ENCODE measurements around the gene HDAC4. TPM values are rescaled to one million over a fixed set of nuclear protein-coding genes. Genes with fewer than 3 reads are reported as not detected.

Gene HDAC4
- total RNA-seq, 1 experiment from 2014 or later, result 61.5 TPM

GRCh38 chr2:239401067-239401880 lies 454 bp upstream of the HDAC4 start:
- Histone ChIP-seq H3K27me3 (ENCODE audit: insufficient read depth, low read depth) (peaks cover 10% of the 10 kb centered on the region), H3K36me3 (ENCODE audit: low read depth) (no peaks in the 10 kb centered on the region), H3K79me2 (ENCODE audit: low read depth) (peaks cover 37% of the 10 kb centered on the region), H3K4me3 (peak overlapping the region; percentile 99), H3K9me2 (ENCODE audit: insufficient read depth) (no peaks in the 10 kb centered on the region), H3K4me2 (peak overlapping the region; percentile 83), H3K27ac (peak overlapping the region; percentile 94), H4K20me1 (ENCODE audit: insufficient read depth) (0 out of 2 replicates have a peak, but pooled peaks cover 20% of the 10 kb centered on the region), H2AFZ (peak overlapping the region; percentile 94), H3K9me3 (ENCODE audit: insufficient read depth, low read depth) (no peaks in the 10 kb centered on the region), H3K4me1 (replicated peaks; ENCODE audit: insufficient read depth) (peaks cover 16% of the 10 kb centered on the region), H3F3A (ENCODE audit: insufficient read depth, low read depth) (no peaks in the 10 kb centered on the region)
- BruUV-seq (replicated peaks), result no TSS peak
- peak; percentile 96 to 100 for DNase-seq
- CTCF ChIA-PET, result interaction anchor here (0.6 to 0.7 kb wide), 4 partner anchors 127 to 591 kb away, joined by 3 to 6 read pairs (median 4); no protein-coding TSS in a partner anchor
- intact Hi-C loops (cut with micrococcal nuclease; ENCODE audit: unreplicated experiment), result loop anchor here (2.0 kb wide), 2 partner anchors 126 to 154 kb away; no protein-coding TSS in a partner anchor
- POLR2A ChIA-PET (ENCODE audit: unreplicated experiment), result interaction anchor here (0.6 to 1.0 kb wide), 16 partner anchors 9 to 1164 kb away, joined by 3 to 14 read pairs (median 4); no protein-coding TSS in a partner anchor
- TF ChIP-seq CTCF (conservative IDR thresholded peaks at IDR 0.05) (no peak), EZH2 (IDR thresholded peaks at IDR 0.05; ENCODE audit: low read depth) (no peak)

GRCh38 chr2:239399921-239400595 lies 762 bp downstream of the HDAC4 start:
- TF ChIP-seq EZH2 (IDR thresholded peaks at IDR 0.05; ENCODE audit: low read depth) (no peak), CTCF (conservative IDR thresholded peaks at IDR 0.05) (no peak)
- no peak overlapping the region for H3K27ac ChIP-seq
- no peaks in the 10 kb centered on the region for H3K36me3 ChIP-seq (ENCODE audit: low read depth)
- H3K9me3 ChIP-seq (ENCODE audit: insufficient read depth, low read depth), result no peaks in the 10 kb centered on the region
- ChIA-PET CTCF (no interaction called here), POLR2A (ENCODE audit: unreplicated experiment) (no interaction called here)
- BruUV-seq (replicated peaks), result no TSS peak
- peaks cover 16% of the 10 kb centered on the region for H3K4me1 ChIP-seq (replicated peaks; ENCODE audit: insufficient read depth)
- H3K79me2 ChIP-seq (ENCODE audit: low read depth), result peaks cover 47% of the 10 kb centered on the region
- no peaks in the 10 kb centered on the region for H3F3A ChIP-seq (ENCODE audit: insufficient read depth, low read depth)
- H3K9me2 ChIP-seq (ENCODE audit: insufficient read depth), result no peaks in the 10 kb centered on the region
- peak overlapping the region; percentile 50; the same call in 1 of the 2 replicates for H2AFZ ChIP-seq
- intact Hi-C loops (cut with micrococcal nuclease; ENCODE audit: unreplicated experiment), result loop anchor here (2.0 to 5.0 kb wide), 3 partner anchors 125 to 258 kb away; no protein-coding TSS in a partner anchor
- peak in 1 of 2 experiments; percentile 25 for DNase-seq
- 0 out of 2 replicates have a peak, but pooled peaks cover 4% of the 10 kb centered on the region for H3K27me3 ChIP-seq (ENCODE audit: insufficient read depth, low read depth)
- H3K4me3 ChIP-seq, result peak overlapping the region; percentile 56
- H3K4me2 ChIP-seq, result peak overlapping the region; percentile 89
- H4K20me1 ChIP-seq (ENCODE audit: insufficient read depth), result peaks cover 25% of the 10 kb centered on the region; the same call in 1 of the 2 replicates

- intact Hi-C loops (cut with micrococcal nuclease; ENCODE audit: unreplicated experiment), result loop anchor here (5.0 kb wide), 1 partner anchor 257 kb away; no protein-coding TSS in a partner anchor
- peak overlapping the region; percentile 56 for H3K4me3 ChIP-seq
- H3K4me2 ChIP-seq, result peak overlapping the region; percentile 89
- H3K79me2 ChIP-seq (ENCODE audit: low read depth), result peaks cover 52% of the 10 kb centered on the region
- peak in 1 of 2 experiments; percentile 45 for DNase-seq
- BruUV-seq (replicated peaks), result TSS peak; percentile 64
- H3K27ac ChIP-seq, result no peak overlapping the region
- no peaks in the 10 kb centered on the region for H3K9me2 ChIP-seq (ENCODE audit: insufficient read depth)
- no peak for TF ChIP-seq CTCF (conservative IDR thresholded peaks at IDR 0.05)
- TF ChIP-seq EZH2 (IDR thresholded peaks at IDR 0.05; ENCODE audit: low read depth), result no peak
- ChIA-PET CTCF (no interaction called here), POLR2A (ENCODE audit: unreplicated experiment) (no interaction called here)
- H3K36me3 ChIP-seq (ENCODE audit: low read depth), result no peaks in the 10 kb centered on the region
- peaks cover 16% of the 10 kb centered on the region for H3K4me1 ChIP-seq (replicated peaks; ENCODE audit: insufficient read depth)
- H3K9me3 ChIP-seq (ENCODE audit: insufficient read depth, low read depth), result no peaks in the 10 kb centered on the region
- peak overlapping the region; percentile 50; the same call in 1 of the 2 replicates for H2AFZ ChIP-seq
- peaks cover 31% of the 10 kb centered on the region for H4K20me1 ChIP-seq (ENCODE audit: insufficient read depth)
- H3F3A ChIP-seq (ENCODE audit: insufficient read depth, low read depth), result no peaks in the 10 kb centered on the region
- H3K27me3 ChIP-seq (ENCODE audit: insufficient read depth, low read depth), result no peaks in the 10 kb centered on the region
These were observed 1.3 kb downstream of the HDAC4 start for GRCh38 chr2:239399433-239399920.
